Measurements from ENCODE around the gene SND1.
A peak's percentile ranks its signal among the peaks of the same experiment; 100 is the strongest.

SND1 gene

DNA sequence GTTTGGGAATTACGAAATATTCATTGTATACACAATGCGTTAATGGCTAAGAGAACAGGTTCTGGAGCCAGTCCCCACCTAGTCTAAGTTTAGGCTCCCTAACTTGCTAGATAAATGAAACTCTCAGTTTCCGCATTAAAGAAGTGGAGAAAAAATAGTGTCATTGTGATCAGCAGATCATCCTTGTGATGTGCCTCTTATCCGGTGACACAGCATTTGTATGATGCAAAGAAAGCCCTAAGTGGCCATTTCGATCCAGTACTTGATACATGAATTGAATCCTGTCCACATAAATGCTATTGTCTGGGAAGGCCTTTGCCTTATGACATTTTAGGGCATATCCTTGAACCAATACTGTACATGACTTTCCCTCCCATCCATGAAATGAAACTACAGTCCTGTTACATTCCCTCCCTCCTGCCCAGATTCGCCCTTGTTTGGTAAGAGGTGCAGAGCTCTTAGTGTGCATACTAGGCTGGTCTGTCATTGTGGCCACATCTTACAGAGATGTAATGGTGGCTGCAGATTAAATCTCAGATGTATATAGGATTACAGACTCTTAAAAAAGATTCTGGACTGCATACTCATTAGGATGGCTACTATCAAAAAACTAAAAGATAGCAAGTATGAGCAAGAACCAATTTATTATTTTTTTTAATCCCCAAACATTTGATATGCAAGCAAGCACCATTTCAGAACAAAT lies 298.4 kb downstream of the SND1 start:
- TF ChIP-seq, protein P1, sequence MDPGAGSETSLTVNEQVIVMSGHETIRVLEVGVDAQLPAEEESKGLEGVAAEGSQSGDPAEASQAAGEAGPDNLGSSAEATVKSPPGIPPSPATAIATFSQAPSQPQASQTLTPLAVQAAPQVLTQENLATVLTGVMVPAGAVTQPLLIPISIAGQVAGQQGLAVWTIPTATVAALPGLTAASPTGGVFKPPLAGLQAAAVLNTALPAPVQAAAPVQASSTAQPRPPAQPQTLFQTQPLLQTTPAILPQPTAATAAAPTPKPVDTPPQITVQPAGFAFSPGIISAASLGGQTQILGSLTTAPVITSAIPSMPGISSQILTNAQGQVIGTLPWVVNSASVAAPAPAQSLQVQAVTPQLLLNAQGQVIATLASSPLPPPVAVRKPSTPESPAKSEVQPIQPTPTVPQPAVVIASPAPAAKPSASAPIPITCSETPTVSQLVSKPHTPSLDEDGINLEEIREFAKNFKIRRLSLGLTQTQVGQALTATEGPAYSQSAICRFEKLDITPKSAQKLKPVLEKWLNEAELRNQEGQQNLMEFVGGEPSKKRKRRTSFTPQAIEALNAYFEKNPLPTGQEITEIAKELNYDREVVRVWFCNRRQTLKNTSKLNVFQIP (CRISPR knock-in tag; IDR thresholded peaks at IDR 0.05; ENCODE audit: borderline replicate concordance, low read depth), result no peak
- TF ChIP-seq ZC3H10 (CRISPR knock-in tag; IDR thresholded peaks at IDR 0.05), result no peak
- TF ChIP-seq ZFP30 (CRISPR knock-in tag; IDR thresholded peaks at IDR 0.05), result no peak
- TF ChIP-seq ARNTL (CRISPR knock-in tag; IDR thresholded peaks at IDR 0.05; ENCODE audit: borderline replicate concordance, low read depth), result no peak
- TF ChIP-seq ZNF8 (CRISPR knock-in tag; IDR thresholded peaks at IDR 0.05), result no peak
- TF ChIP-seq ESRRG (CRISPR knock-in tag; IDR thresholded peaks at IDR 0.05), result no peak
- TF ChIP-seq TOX (CRISPR knock-in tag; IDR thresholded peaks at IDR 0.05; ENCODE audit: borderline replicate concordance), result no peak
- no peak for ATAC-seq

DNA sequence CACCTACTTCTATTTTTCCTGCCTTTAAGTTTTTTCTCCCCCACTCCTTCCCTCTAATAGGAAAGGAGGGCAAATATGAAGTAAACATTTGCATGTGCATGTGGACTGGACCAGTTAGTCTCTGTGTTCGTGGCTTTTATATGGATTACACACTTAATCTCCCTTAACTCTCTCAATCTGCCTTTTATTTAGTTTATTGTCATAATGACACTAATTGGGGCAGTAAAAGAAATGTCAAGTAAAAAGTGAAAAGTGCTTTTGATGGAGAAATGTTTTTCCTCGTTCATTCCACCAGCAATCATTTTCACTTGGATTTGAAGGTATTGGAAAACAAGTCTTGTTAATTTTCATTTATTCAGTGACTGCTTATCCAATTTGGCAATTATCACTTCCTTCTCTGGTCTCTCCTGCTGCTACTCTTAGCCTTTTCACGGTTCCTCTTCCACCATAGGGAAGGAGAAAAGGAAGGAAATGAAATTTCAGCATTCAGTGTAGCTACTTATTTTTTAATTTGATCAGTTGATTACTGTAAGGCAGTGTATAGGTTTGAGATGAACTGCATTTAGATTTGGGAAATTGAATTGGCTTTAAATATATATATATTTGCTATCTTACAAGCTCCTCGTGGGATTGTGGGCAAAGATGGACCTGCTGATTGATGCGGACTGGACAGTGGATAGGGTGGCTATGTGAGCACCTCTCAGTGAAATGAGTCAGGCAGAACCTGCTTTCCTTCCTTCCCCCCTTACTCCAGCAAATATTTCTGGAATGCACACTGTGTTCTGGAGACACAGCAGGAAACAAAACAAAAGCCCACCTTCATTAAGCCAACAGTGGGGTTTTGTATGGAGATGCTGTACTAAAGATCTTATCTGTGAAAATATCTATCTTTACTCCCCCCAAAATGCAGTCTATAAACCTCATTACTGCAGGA lies 301.7 kb downstream of the SND1 start:
- TF ChIP-seq BACH2 (CRISPR knock-in tag; IDR thresholded peaks at IDR 0.05; ENCODE audit: borderline replicate concordance) (no peak), ZC3H10 (CRISPR knock-in tag; IDR thresholded peaks at IDR 0.05) (no peak), ZNF565 (CRISPR knock-in tag; conservative IDR thresholded peaks at IDR 0.05; ENCODE audit: low read depth) (no peak), ZNF70 (CRISPR knock-in tag; IDR thresholded peaks at IDR 0.05) (no peak), ISL1 (CRISPR knock-in tag; IDR thresholded peaks at IDR 0.05) (no peak), GLIS3 (CRISPR knock-in tag; IDR thresholded peaks at IDR 0.05) (no peak), RARB (CRISPR knock-in tag; IDR thresholded peaks at IDR 0.05) (no peak), TCF4 (CRISPR knock-in tag; IDR thresholded peaks at IDR 0.05; ENCODE audit: borderline replicate concordance) (no peak), TOX (CRISPR knock-in tag; IDR thresholded peaks at IDR 0.05; ENCODE audit: borderline replicate concordance) (no peak), ZFP30 (CRISPR knock-in tag; IDR thresholded peaks at IDR 0.05) (no peak), OSR1 (CRISPR knock-in tag; IDR thresholded peaks at IDR 0.05) (no peak), ARNTL (CRISPR knock-in tag; IDR thresholded peaks at IDR 0.05; ENCODE audit: borderline replicate concordance, low read depth) (no peak), ESRRG (CRISPR knock-in tag; IDR thresholded peaks at IDR 0.05) (no peak), PPARA (CRISPR knock-in tag; IDR thresholded peaks at IDR 0.05; ENCODE audit: borderline replicate concordance) (no peak)
- TF ChIP-seq, protein P2, sequence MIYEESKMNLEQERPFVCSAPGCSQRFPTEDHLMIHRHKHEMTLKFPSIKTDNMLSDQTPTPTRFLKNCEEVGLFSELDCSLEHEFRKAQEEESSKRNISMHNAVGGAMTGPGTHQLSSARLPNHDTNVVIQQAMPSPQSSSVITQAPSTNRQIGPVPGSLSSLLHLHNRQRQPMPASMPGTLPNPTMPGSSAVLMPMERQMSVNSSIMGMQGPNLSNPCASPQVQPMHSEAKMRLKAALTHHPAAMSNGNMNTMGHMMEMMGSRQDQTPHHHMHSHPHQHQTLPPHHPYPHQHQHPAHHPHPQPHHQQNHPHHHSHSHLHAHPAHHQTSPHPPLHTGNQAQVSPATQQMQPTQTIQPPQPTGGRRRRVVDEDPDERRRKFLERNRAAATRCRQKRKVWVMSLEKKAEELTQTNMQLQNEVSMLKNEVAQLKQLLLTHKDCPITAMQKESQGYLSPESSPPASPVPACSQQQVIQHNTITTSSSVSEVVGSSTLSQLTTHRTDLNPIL (CRISPR knock-in tag; IDR thresholded peaks at IDR 0.05; ENCODE audit: low read depth), result no peak
- TF ChIP-seq, protein P3, sequence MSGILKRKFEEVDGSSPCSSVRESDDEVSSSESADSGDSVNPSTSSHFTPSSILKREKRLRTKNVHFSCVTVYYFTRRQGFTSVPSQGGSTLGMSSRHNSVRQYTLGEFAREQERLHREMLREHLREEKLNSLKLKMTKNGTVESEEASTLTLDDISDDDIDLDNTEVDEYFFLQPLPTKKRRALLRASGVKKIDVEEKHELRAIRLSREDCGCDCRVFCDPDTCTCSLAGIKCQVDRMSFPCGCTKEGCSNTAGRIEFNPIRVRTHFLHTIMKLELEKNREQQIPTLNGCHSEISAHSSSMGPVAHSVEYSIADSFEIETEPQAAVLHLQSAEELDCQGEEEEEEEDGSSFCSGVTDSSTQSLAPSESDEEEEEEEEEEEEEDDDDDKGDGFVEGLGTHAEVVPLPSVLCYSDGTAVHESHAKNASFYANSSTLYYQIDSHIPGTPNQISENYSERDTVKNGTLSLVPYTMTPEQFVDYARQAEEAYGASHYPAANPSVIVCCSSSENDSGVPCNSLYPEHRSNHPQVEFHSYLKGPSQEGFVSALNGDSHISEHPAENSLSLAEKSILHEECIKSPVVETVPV (CRISPR knock-in tag; IDR thresholded peaks at IDR 0.05), result no peak
- TF ChIP-seq, protein P4, sequence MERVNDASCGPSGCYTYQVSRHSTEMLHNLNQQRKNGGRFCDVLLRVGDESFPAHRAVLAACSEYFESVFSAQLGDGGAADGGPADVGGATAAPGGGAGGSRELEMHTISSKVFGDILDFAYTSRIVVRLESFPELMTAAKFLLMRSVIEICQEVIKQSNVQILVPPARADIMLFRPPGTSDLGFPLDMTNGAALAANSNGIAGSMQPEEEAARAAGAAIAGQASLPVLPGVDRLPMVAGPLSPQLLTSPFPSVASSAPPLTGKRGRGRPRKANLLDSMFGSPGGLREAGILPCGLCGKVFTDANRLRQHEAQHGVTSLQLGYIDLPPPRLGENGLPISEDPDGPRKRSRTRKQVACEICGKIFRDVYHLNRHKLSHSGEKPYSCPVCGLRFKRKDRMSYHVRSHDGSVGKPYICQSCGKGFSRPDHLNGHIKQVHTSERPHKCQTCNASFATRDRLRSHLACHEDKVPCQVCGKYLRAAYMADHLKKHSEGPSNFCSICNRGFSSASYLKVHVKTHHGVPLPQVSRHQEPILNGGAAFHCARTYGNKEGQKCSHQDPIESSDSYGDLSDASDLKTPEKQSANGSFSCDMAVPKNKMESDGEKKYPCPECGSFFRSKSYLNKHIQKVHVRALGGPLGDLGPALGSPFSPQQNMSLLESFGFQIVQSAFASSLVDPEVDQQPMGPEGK (CRISPR knock-in tag; IDR thresholded peaks at IDR 0.05; ENCODE audit: borderline replicate concordance), result no peak
- TF ChIP-seq, protein P5, sequence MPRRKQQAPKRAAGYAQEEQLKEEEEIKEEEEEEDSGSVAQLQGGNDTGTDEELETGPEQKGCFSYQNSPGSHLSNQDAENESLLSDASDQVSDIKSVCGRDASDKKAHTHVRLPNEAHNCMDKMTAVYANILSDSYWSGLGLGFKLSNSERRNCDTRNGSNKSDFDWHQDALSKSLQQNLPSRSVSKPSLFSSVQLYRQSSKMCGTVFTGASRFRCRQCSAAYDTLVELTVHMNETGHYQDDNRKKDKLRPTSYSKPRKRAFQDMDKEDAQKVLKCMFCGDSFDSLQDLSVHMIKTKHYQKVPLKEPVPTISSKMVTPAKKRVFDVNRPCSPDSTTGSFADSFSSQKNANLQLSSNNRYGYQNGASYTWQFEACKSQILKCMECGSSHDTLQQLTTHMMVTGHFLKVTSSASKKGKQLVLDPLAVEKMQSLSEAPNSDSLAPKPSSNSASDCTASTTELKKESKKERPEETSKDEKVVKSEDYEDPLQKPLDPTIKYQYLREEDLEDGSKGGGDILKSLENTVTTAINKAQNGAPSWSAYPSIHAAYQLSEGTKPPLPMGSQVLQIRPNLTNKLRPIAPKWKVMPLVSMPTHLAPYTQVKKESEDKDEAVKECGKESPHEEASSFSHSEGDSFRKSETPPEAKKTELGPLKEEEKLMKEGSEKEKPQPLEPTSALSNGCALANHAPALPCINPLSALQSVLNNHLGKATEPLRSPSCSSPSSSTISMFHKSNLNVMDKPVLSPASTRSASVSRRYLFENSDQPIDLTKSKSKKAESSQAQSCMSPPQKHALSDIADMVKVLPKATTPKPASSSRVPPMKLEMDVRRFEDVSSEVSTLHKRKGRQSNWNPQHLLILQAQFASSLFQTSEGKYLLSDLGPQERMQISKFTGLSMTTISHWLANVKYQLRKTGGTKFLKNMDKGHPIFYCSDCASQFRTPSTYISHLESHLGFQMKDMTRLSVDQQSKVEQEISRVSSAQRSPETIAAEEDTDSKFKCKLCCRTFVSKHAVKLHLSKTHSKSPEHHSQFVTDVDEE (CRISPR knock-in tag; IDR thresholded peaks at IDR 0.05), result no peak
- TF ChIP-seq, protein P1 (CRISPR knock-in tag; IDR thresholded peaks at IDR 0.05; ENCODE audit: borderline replicate concordance, low read depth), result no peak
- ATAC-seq, result peak; percentile 61
